T-helper 9 cell (primary cell): ENCODE measurements around the gene IGF2R.
A peak's percentile ranks its signal among the peaks of the same experiment; 100 is the strongest.
"Not testable (repeated sequence)": the region's sequence is repeated elsewhere in the genome, so short reads cannot be mapped to it uniquely, and the experiment has no call there.

Experiments used
- DNase-seq: peaks from one replicate; pipeline ENCODE4 v3.0.0-alpha.2; 2020

The IGF2R gene

DNA sequence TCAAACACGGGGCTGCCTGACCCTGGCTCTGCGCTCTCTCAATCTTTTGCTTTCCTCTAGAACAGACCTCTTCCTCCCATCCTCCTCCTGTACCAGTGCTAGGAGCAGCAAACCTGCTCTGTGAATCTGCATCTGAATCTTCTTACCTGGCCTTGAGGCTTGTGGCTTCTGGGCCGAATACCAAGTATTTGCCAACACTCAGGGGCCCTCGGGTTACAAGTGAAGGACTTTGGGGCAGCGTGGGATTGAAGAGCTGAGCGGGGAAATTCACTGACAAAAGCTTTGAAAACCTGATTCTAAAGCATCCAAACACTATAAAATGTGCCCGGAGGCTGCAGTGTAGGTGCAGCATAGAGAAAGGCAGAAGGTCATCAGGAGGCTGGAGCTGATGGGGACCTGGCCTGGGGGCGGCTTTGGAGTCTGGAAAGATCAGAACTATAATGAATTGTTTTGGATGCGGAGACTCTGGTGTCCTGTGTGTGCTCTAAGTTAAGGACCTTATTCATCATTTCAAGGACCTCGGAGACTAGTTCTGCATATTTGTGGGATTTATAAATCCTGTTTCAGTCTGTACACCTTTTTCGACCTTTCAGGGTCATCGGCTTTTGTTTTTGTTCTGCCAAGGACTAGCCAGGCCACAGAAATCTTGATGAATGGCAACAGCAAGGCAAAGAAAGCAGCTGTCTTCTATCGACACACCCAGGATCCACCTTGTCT is 16.4 kb upstream of the IGF2R start:
- no peak for DNase-seq

GRCh38 chr6:159953091-159953601 is 15.7 kb upstream of the IGF2R start:
- no peak for DNase-seq

GRCh38 chr6:159955945-159956361 is 12.9 kb upstream of the IGF2R start:
- DNase-seq, result no peak

DNA sequence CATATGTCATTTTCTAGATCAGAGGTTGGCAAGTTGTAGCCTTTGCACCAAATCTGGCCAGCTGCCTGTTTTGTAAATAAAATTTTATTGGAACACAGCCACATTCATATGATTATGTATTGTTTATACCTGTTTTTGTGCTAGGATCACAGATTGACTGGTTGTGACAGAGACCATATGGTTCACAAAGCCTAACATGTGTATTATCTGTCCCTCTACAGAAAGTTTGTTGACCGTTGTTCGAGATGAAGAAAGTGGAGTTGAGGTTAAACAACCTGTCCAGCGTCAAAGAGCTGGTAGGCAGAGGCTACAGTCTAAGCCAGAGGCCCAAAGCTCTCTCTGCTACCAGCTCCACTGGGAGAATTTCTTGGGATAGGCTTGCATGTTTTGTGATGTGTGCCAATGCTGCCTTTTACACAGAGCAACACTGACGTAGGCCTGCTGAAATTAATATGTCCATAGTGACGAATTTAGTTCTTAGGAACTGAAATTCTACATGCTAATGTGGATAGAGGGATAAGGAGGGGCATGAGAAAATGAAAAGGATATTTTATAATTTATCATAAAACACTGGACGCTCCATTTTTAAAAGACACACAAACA is 11.7 kb upstream of the IGF2R start:
- DNase-seq, result no peak

DNA sequence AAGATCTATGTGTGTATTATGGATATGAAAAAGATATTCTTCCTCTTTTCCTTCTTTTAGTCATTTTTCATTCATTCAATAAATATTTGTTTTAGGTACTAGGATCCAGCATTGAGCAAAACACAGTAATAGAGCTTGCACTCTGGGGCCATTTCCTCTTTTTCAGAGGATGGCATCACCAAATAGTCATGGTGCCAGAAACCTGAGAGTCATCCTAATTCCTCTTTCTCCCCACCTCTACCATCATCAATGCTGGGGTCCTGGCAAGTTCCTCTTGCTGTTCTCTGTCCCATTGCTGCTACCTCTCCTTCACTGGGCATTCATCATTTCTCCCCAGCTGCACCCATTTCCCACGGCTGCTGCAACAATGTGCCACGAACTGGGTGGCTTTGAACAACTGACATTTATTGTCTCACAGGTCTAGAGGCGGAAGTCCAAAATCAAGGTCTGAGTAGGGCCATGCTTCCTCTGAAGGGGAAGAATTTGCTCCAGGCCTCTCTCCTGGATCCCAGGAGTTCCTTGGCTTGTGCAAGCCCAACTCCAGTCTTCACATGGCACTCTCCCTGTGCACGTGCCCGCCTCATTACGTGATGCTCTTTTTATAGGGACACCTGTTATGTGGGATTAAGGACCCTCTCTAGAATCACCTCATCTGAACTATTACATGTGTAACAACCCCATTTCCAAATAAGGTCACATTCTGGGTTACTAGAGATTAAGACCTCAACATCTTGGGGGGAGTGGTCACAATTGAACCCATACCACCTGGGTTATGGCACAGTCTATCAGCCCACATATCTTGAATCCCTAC is 9.5 kb upstream of the IGF2R start:
- no peak for DNase-seq

- DNase-seq, result no peak
Measured at GRCh38 chr6:159959976-159960384, 8.9 kb upstream of the IGF2R start.

DNA sequence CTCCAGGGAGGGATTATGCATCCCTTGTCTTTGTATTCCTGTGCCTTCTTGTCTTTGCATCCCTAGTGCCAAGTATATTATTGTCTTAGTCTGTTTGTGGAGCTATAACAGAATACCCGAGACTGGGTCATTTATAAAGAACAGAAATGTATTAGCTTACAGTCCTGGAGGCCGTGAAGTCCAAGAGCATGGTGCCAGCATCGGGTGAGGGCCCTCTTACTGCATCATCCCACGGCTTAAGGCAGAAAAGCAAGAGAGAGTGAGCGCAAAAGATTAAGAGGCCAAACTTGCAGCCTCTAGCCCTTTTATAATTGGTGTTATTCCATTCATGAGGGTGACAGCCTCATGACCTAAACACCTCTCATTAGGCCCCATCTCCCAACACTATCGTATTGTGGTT is 8.4 kb upstream of the IGF2R start:
- no peak for DNase-seq

DNA sequence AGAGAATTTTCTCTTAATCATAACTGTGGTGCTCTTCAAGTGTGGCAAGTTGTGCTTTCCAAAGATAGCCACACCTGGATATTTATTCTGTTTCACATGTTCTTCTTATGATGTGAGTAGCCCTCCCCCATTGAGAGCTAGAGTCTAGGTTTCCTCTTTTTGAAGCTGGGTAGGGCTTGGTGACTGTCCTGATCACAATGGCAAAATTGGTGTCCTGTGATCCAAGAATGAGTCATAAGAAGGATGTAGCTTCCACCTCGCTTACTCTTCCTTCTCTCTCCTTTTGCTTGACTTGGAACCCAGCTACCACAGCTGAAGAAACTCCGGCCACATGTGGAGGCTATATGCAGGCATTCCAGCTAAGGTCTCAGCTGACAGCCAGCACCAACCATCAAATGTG is 7.4 kb upstream of the IGF2R start:
- DNase-seq, result no peak

DNA sequence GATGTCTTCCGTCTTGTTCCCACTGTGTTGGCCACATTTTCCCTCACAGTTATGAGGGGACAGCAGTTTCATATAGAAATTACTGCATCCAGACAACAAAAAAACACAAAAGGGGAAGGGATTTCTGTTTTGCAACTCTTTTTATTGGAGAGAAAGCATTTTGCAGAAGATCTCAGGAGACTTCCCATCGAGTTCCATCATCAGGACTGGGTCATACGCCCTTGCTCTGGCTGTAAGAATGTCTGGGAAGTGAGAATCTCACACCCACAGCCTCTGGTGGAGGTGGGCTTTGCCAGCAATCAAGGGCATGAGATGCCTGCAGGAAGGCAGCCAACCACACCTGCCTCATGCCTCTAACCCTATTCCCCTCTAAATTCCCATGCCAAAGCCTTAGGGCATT is 5.8 kb upstream of the IGF2R start:
- no peak for DNase-seq

DNA sequence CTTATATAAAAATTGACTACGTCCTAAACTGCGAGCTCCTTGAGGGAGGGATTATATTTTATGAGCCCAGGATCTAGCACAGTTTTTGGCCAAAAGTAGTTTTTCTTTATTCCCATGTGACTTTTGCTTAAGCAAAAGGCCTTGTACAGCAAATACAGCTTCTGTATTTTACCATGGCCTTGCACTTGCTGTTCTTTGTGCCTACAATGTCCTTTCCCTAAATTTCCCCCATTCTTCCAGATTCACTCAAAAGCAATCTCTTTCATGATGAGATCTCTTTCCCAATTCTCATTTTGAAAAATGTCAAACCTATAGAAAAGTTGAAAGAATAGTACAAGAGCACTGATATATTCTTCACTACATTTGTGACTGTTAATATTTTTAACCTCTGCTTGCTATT is 4.8 kb upstream of the IGF2R start:
- DNase-seq, result no peak

- DNase-seq, result no peak
Measured at GRCh38 chr6:159966339-159966738, 2.5 kb upstream of the IGF2R start.

- no peak for DNase-seq
Measured at GRCh38 chr6:159966981-159967380, 1.9 kb upstream of the IGF2R start.

- DNase-seq, result not testable (repeated sequence)
Measured at GRCh38 chr6:159967621-159968020, 1.3 kb upstream of the IGF2R start.

DNA sequence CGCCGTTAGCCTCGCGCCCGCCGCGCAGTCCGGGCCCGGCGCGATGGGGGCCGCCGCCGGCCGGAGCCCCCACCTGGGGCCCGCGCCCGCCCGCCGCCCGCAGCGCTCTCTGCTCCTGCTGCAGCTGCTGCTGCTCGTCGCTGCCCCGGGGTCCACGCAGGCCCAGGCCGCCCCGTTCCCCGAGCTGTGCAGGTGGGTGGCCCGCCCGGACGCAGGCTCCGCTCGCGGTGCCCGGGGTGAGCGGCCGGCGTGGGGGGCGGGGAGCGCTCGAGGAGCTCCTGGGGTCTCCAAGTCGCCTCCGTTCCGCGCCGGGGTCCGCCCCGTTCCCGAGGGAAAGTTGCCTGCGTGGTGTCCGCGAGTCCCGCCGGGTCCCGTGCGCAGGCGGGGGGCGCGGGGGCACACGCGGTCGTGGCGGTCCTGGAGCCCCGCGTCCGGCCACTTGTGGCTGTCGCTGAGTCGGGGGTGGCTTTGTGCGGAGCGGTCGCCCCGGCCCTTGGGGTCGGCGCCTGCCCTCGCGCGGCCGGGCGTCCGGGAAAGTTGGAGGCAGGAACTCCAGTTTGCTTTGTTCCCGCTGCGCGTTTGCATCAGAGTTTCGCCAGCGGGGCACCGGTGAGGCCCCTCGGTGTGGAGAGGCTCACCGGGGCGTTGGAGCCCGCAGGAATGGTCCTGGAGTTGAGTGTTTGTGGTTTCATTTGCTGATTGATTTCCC is 476 bp downstream of the IGF2R start:
- peak; percentile 26 for DNase-seq

DNA sequence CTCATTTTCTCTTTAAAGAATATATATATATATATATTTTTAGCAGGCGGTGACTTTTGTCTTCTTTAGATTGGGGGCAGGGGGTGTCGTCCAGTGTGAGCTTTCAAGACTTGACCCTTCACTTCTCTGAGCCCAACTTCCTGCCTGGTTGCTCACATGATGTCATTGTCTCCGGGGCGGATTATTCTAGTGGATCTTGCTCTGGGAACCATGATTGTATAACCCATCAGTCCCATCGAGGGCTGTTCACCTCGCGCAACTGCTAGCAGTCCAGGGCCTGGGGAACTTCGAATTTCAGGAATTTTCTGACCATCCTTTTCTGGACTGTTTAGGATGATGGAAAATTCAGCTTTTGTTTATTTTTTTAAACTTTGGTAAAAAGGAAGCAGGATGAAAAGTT is 1.0 kb downstream of the IGF2R start:
- DNase-seq, result no peak

GRCh38 chr6:159970659-159971063 is 1.8 kb downstream of the IGF2R start:
- DNase-seq, result no peak

DNA sequence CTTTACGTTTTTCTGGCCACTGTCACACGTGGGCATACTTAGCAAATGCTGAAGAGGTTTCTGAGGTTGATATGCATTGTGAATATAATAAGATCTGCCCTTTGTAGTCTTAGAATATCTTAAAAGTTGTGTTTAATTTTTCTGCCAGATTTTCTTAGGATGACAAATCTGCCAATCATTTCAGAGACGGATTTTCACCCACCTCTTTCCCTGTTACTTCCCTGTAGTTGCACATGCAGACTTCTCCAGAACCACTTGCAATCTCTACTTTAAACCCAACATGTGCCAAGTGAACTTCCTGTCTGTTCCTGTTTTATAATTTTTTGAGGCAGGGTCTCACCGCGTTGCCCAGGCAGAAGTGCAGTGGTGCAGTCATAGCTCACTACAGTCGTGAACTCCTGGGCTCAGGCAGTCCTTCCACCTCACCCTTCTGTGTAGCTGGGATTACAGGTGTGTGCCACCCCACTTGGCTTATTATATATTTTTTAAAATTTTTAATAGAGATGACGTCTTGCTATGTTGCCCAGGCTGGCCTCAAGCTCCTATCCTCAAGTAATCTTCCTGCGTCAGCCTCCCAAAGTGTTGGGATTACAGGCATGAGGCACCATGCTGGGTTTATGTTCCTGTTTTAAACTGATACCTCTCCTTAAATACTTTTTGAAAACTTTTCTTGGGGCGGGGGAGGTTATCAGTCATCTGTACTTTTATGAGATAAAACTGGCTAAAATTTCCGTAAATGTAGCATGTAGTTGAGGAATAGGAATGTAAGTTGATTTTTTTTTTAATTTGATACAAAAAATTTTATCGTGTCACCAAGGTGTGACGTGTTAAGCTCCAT is 2.7 kb downstream of the IGF2R start:
- no peak for DNase-seq

GRCh38 chr6:159972506-159973268 is 3.8 kb downstream of the IGF2R start:
- no peak for DNase-seq

- no peak for DNase-seq
Measured at GRCh38 chr6:159973406-159973805, 4.5 kb downstream of the IGF2R start.

DNA sequence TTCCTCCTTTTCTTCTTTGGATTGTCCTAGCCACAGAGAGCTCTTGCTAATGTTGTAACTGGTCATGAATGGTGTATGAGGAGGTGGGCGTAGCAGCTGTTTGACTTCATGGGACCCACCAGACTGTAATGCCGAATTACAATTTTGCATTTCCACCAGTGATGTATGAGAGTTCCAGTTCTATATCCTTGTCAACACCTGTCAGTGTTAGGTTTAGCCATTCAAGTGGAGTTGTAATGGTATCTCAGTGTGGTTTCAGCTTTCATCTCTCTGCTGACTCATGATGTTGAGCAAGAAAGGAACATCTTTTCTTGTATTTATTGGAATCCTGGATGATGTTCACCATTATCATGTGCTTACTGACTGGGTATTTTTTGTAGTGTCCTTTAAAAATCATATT is 5.1 kb downstream of the IGF2R start:
- DNase-seq, result no peak

- DNase-seq, result no peak
Measured at GRCh38 chr6:159974932-159975331, 6.0 kb downstream of the IGF2R start.
